Fibroblast of mammary gland (primary cell): ENCODE measurements around the gene RNF166.

Experiments
- DNase-seq: peaks from one replicate; pipeline ENCODE4 v3.0.0-alpha.2; 2010; ENCODE audit warnings: low read depth
- H3K4me3 ChIP-seq: 2 replicates; pipeline ENCODE4 v1.5.1; 2011; ENCODE audit warnings: low read depth, mild to moderate bottlenecking, low read length, moderate library complexity; ENCODE audit not compliant: control insufficient read depth
- CTCF ChIP-seq: conservative IDR thresholded peaks from 2 replicates; pipeline ENCODE4 v1.5.1; 2011; ENCODE audit warnings: low read depth, low read length, inconsistent platforms; ENCODE audit not compliant: control insufficient read depth, insufficient read depth

The RNF166 gene

GRCh38 chr16:88739139-88739976 lies 33.1 kb upstream of the RNF166 start:
- DNase-seq, result no peak
- TF ChIP-seq CTCF, result no peak
- H3K4me3 ChIP-seq, result no peak overlapping the region

GRCh38 chr16:88738151-88739084 lies 32.2 kb upstream of the RNF166 start:
- no peak for DNase-seq
- H3K4me3 ChIP-seq, result no peak overlapping the region
- TF ChIP-seq CTCF, result no peak

GRCh38 chr16:88737298-88738150 lies 31.3 kb upstream of the RNF166 start:
- H3K4me3 ChIP-seq, result no peak overlapping the region
- peak; percentile 51 for TF ChIP-seq CTCF
- DNase-seq, result peak; percentile 72

- DNase-seq, result no peak
- no peak for TF ChIP-seq CTCF
- H3K4me3 ChIP-seq, result no peak overlapping the region
These were observed 30.3 kb upstream of the RNF166 start for GRCh38 chr16:88736496-88736895.

- TF ChIP-seq CTCF, result no peak
- H3K4me3 ChIP-seq, result no peak overlapping the region
- DNase-seq, result no peak
These were observed 29.9 kb upstream of the RNF166 start for GRCh38 chr16:88736088-88736487.

GRCh38 chr16:88735616-88736015 lies 29.4 kb upstream of the RNF166 start:
- no peak for DNase-seq
- H3K4me3 ChIP-seq, result no peak overlapping the region
- TF ChIP-seq CTCF, result no peak
